Measurements from ENCODE around the gene ELMO1.

GRCh38 chr7:37234928-37235327 lies 213.7 kb downstream of the ELMO1 start:
- TF ChIP-seq SUZ12 (IDR thresholded peaks at IDR 0.05; ENCODE audit: unreplicated experiment) = no peak
- peak; percentile 52 to 57 (median 52); a peak in 4 of 6 replicates for TF ChIP-seq CTCF (IDR thresholded peaks at IDR 0.05 in 2 of 3, conservative IDR thresholded peaks at IDR 0.05 in 1 of 3; ENCODE audit: control insufficient read depth in 2 of 3, extremely low read depth in 1 of 3, insufficient read depth in 1 of 3, low read depth in 3 of 3, low read length in 3 of 3)
- TF ChIP-seq POLR2AphosphoS2 (IDR thresholded peaks at IDR 0.05; ENCODE audit: low read depth, low read length) = no peak
- TF ChIP-seq ZBED1 (IDR thresholded peaks at IDR 0.05; ENCODE audit: borderline replicate concordance) = no peak
- TF ChIP-seq TARDBP (IDR thresholded peaks at IDR 0.05; ENCODE audit: borderline replicate concordance) = no peak
- no peak for TF ChIP-seq EZH2 (IDR thresholded peaks at IDR 0.05; ENCODE audit: borderline replicate concordance, control insufficient read depth, low read depth, low read length)

Data from GM12878 (cell line).